ENCODE results near the gene GSE1.

DNA sequence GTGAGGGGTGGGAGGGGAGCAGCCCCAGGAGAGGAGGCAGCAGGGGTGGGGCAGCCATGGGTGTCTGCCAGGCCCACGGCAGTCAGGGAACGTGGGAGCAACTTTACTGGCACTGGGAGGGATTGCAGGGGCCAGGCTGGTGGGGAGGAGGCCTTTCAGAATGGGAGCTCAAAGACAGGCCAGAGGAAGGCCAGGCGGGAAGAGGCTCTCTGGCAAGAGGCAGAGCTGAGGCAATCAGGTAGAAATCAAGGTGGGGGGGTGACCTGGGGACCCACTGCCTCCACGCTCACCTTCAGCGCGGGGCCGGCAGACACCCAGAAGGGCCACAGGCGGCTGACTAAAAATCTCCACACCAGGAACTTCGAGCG lies 11.9 kb upstream of the GSE1 start:
- TF ChIP-seq POLR2A (IDR thresholded peaks at IDR 0.05; ENCODE audit: low read depth, low read length) = no peak
- TF ChIP-seq TAF1 (IDR thresholded peaks at IDR 0.05; ENCODE audit: borderline replicate concordance, low read depth, low read length) = no peak
- no peak for TF ChIP-seq POLR2AphosphoS5 (IDR thresholded peaks at IDR 0.05; ENCODE audit: low read depth, low read length)

Data from GM12892 (cell line).